Stimulated activated CD8-positive, alpha-beta memory T cell treated with anti-CD3 and anti-CD28 coated beads, Interleukin-12 subunit alpha, Interleukin-12 subunit beta, amount 100 ng/mL, for 24 hours (primary cell): ENCODE measurements around the gene B3GNT7.
"Not testable (repeated sequence)": the region's sequence is repeated elsewhere in the genome, so short reads cannot be mapped to it uniquely, and the experiment has no call there.

Source experiments
- DNase-seq: peaks from one replicate; pipeline ENCODE4 v3.0.0-alpha.2; 2020; ENCODE audit errors: extremely low read depth

The B3GNT7 gene

GRCh38 chr2:231395188-231396057 is at the start of gene B3GNT7:
B3GNT7 (plus strand) TSS chr2:231395710; CDS start chr2:231395804, 94 bp downstream.
- no peak for DNase-seq

- DNase-seq, result no peak
These were observed 48.4 kb upstream of the B3GNT7 start for GRCh38 chr2:231347081-231347480.

GRCh38 chr2:231347638-231348037 is 47.9 kb upstream of the B3GNT7 start:
- no peak for DNase-seq

- DNase-seq, result no peak
These were observed 47.3 kb upstream of the B3GNT7 start for GRCh38 chr2:231348173-231348572.

- no peak for DNase-seq
These were observed 46.7 kb upstream of the B3GNT7 start for GRCh38 chr2:231348704-231349373.

GRCh38 chr2:231349374-231349735 is 46.2 kb upstream of the B3GNT7 start:
- not testable (repeated sequence) for DNase-seq

- no peak for DNase-seq
These were observed 43.9 kb upstream of the B3GNT7 start for GRCh38 chr2:231351648-231352047.

GRCh38 chr2:231353469-231353868 is 42.0 kb upstream of the B3GNT7 start:
- no peak for DNase-seq

GRCh38 chr2:231355508-231356465 is 39.7 kb upstream of the B3GNT7 start:
- no peak for DNase-seq

- DNase-seq, result no peak
These were observed 39.1 kb upstream of the B3GNT7 start for GRCh38 chr2:231356466-231356844.

GRCh38 chr2:231357048-231357447 is 38.5 kb upstream of the B3GNT7 start:
- no peak for DNase-seq

- DNase-seq, result no peak
These were observed 37.6 kb upstream of the B3GNT7 start for GRCh38 chr2:231357931-231358330.

- no peak for DNase-seq
These were observed 36.1 kb upstream of the B3GNT7 start for GRCh38 chr2:231359441-231359840.

- no peak for DNase-seq
These were observed 35.6 kb upstream of the B3GNT7 start for GRCh38 chr2:231359948-231360347.

- DNase-seq, result no peak
These were observed 35.1 kb upstream of the B3GNT7 start for GRCh38 chr2:231360401-231360800.

GRCh38 chr2:231360881-231361371 is 34.6 kb upstream of the B3GNT7 start:
- no peak for DNase-seq

- DNase-seq, result no peak
These were observed 33.6 kb upstream of the B3GNT7 start for GRCh38 chr2:231361701-231362554.

GRCh38 chr2:231362555-231363184 is 32.8 kb upstream of the B3GNT7 start:
- DNase-seq, result no peak

- DNase-seq, result no peak
These were observed 31.4 kb upstream of the B3GNT7 start for GRCh38 chr2:231364061-231364460.
